Inferior parietal cortex (tissue), 1 donor: ENCODE measurements around the gene MYADML2.

Source experiments
- DNase-seq: peaks from one replicate; pipeline ENCODE4 v3.0.0-alpha.2; 2016; ENCODE audit errors: extremely low spot score

The MYADML2 gene

GRCh38 chr17:81978524-81979298, 31.7 kb upstream of the MYADML2 start:
- no peak for DNase-seq

- DNase-seq = peak; percentile 82
Observed at GRCh38 chr17:81977211-81977808, 30.3 kb upstream of the MYADML2 start, which contains the start of gene ASPSCR1. TSS of gene ASPSCR1 (plus strand) at chr17:81977629. CDS start at chr17:81977647, 18 bp downstream.

- DNase-seq = no peak
Observed at GRCh38 chr17:81976332-81977210, 29.5 kb upstream of the MYADML2 start.

DNA sequence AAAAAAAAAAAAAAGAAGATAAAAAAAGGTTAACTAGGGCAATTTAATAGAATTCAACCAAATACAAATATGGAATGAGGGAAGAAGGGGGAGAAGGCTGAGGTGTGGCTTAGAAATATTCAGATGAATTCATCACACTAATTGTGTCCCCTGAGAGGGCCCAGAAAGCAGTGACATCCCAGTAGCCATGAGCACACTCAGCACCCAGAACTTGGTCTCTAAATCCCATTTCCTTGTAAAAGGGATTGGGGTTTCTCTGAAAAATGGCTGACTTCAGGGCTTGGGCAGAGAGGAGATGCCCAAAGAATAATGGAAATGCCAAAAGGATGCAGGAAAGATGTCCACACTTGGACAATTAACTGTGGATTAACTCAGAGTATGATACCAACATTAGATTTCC, 26.4 kb upstream of the MYADML2 start:
- DNase-seq = no peak

DNA sequence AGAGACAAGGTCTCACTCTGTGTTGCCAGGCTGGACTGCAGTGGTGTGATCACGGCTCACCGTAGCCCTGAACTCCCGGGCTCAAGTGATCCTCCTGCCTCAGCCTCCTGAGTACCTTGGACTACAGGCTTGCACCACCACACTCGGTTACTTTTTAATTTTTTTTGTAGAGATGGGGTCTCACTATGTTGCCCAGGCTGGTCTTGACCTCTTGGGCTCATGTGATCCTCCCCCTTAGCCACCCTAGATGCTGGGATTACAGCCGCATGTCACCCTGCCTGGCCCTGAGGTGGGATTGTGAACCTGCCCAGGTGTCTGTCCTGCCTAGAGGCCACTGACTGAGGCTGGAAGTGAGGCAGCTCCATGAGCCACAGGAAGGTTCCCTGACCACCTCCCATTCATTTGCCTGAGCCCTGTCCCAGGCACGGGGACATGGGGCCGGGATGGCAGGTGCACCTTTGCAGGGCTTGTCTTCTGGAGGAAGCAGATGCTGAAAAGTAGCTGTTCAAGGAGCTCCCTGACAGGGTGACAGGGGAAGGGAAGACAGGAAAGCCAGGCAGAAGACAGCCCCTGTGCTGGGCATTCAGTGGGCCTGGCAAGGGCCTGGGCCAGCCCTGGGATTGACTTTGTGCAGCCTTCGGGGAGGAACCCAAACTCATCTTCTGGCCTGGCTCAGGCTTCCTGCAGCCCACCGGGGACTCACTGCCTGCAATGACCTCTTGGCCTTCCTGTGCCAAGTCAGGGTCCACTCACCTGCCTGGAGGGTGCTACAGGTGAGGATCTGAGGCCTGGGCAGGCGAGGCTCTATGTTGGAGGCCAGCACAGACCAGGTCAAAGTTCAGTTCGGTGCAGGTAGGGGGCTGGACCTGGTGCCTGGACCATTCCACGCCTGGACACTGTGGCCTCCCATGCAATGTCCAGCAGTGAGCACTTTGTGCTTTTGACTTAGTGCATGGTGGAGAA, 22.1 kb upstream of the MYADML2 start:
- no peak for DNase-seq

GRCh38 chr17:81968396-81968745, 21.3 kb upstream of the MYADML2 start:
- DNase-seq = no peak

GRCh38 chr17:81967533-81968395, 20.7 kb upstream of the MYADML2 start:
- DNase-seq = peak; percentile 80

- DNase-seq = no peak
Observed at GRCh38 chr17:81967244-81967532, 20.2 kb upstream of the MYADML2 start.

GRCh38 chr17:81966343-81967243, 19.6 kb upstream of the MYADML2 start:
- DNase-seq = no peak

GRCh38 chr17:81964081-81964849, 17.2 kb upstream of the MYADML2 start:
- DNase-seq = no peak

DNA sequence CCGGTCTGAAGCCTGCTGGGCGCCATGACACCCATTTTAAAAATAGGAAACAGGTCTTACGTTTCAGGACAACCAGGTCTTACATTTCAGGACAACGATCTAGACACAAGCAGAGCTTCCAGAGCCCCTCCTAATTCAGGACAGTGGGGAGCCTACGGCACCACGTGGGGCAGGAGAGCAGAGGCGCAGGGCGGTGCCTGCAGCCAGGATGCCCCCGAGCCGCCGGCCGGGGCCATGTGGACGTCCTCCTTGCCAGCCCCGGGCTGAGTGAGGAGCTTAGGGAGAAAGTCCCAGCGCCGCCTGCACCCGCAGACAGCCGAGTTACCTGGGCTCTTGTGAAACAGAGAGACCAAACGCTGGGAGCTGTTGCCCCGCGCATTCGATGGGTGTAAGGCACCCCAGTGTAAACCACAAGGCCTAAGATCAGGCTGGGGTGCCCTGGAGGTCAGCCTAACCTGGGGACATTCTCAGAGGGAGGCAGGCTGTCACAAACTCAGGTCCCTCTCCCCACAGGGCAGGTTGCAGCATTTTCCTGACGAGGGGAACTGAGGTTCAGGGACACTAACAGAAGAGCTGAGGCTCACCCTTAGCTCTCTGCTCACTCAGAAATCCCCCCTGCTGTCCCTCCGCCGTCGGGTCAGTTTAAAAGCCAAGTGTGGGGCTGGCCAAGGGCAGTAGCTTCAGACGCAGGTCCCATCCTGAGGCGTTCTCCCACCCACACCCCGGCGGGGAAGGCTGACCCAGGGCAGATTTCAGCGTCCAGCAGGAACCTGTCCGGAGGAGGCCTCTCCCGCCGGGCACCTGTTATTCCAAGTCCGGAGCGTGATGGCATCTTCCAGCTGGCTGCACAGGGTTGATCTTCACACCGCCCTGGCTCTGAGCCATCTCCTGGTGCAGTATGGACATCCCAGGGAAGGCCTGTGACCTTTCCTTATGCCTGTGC, 15.7 kb upstream of the MYADML2 start:
- no peak for DNase-seq

GRCh38 chr17:81961521-81962498, 14.8 kb upstream of the MYADML2 start:
- DNase-seq = no peak

DNA sequence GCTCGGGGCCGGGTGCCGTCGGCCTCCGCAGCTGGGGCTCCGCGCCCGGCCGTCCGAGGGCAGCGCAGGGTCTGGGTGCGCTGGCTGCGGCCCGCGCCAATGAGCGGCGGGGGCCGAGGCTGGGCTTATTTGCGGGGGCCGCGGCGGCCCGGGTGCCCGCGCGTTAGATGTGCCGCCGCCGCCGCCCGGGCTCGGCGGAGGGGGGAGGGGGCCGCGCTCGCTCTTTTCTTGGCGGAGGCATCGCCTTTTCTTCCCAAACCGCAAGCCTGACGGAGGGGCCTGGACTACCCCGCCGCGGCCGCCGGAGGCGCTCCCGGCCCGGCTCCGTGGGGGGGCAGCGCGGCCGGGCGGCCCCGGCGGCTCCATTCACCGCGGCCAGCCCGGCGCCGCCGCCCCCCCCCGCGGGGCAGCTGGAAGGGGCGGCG, 14.1 kb upstream of the MYADML2 start, which contains the start of gene NOTUM:
Gene NOTUM, minus strand, starts transcription at position 101 of the 425 bp plus-strand sequence. CDS start 278 bp downstream, outside the sequence.
- no peak for DNase-seq

DNA sequence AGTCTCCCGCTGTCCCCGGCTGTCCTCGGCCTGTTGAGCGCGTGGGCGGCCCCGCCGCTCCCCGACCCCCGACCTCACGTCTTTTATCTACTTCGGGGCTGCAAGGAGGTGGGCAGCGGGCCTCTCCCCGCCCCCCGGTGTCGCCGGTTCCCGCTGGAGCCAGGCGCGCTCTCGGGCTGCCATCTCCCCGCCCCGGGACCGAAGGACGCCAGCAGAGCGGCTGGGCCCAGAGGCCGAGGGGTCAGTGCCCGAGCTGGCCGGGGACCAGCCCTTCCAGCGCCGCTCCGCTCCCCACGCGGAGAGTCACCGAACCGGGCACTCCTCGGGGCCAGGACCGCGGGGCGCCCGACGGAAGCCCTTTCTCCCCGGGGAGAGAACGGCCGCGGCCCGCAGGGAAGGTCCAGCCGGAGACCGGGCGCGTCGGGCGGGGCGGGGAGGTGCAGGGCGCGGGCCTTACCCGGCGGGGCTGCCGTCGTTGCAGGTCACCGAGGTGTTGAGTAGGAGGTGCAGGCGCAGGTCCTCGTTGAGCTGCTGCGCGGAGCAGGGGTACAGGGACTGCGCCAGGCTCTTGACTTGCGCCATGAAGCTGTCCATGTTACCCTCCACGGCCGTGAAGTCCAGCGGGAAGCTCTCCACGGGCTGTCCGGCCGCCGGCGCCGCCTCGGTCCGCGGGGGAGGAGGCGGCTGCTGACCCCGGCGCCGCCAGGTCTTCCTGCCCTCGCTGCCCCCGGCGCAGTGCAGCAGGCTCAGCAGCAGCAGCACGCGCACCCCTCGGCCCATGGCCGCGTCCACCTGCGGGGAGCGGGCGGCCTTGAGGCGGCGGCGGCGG, 13.3 kb upstream of the MYADML2 start:
- DNase-seq = no peak
